Heart right ventricle (tissue), 16 donors: ENCODE results near the gene OMD. TPM values are rescaled to one million over a fixed set of nuclear protein-coding genes. Genes with fewer than 3 reads are reported as not detected.
A peak's percentile ranks its signal among the peaks of the same experiment; 100 is the strongest.

Source experiments
- ATAC-seq, 8 donors: fragments of 200-7000 bp; cut with Tn5 transposase; one replicate each; pipeline ENCODE4 v1.9.1; 2020; ENCODE audit warnings: mild to moderate bottlenecking in 8 of 8, moderate library complexity in 8 of 8, moderate number of reproducible peaks in 1 of 8
- DNase-seq, 2 donors: peaks; one replicate each; pipeline ENCODE4 v3.0.0-alpha.2; 2020
- H3K27ac ChIP-seq, 10 donors: fragments of 200-600 bp; sonication (generic) in 2 of 10; one replicate each; pipeline versions ENCODE4 v1.5.0 to v1.8.0; 2020 to 2022; ENCODE audit warnings: mild to moderate bottlenecking in 3 of 10
- H3K27me3 ChIP-seq, 7 donors: fragments of 200-600 bp; one replicate each; pipeline ENCODE4 v1.8.0; 2021 to 2022; ENCODE audit warnings: mild to moderate bottlenecking in 2 of 7
- H3K36me3 ChIP-seq, 9 donors: fragments of 200-600 bp; sonication (generic) in 1 of 9; one replicate each; pipeline versions ENCODE4 v1.5.0 to v1.8.0; 2020 to 2022; ENCODE audit warnings: mild to moderate bottlenecking in 2 of 9
- H3K4me1 ChIP-seq, 9 donors: fragments of 200-600 bp; sonication (generic) in 1 of 9; one replicate each; pipeline versions ENCODE4 v1.5.0 to v1.8.0; 2020 to 2022; ENCODE audit warnings: mild to moderate bottlenecking in 4 of 9
- H3K4me3 ChIP-seq, 10 donors: fragments of 200-600 bp; sonication (generic) in 2 of 10; one replicate each; pipeline versions ENCODE4 v1.5.0 to v1.8.0; 2020 to 2022; ENCODE audit warnings: mild to moderate bottlenecking in 7 of 10, moderate library complexity in 2 of 10
- H3K9me3 ChIP-seq, 11 donors: fragments of 200-600 bp in 10 of 11; sonication (generic) in 2 of 11; one replicate each; pipeline versions ENCODE4 v1.5.0 to v1.8.0; 2013 to 2022; ENCODE audit warnings: mild to moderate bottlenecking in 2 of 11, control low read depth in 1 of 11, moderate library complexity in 1 of 11
- WGBS, 2 donors: extraction: QIAGEN DNeasy Blood & Tissue Kit; methylation state at CpG; one replicate each; pipeline ENCODE4 v1.1.7; 2013; ENCODE audit warnings: inconsistent platforms in 1 of 2; 5-methylcytosine and 5-hydroxymethylcytosine counted together
- intact Hi-C, 10 donors: fragments of 100-400 bp; cut with DNase I; formaldehyde crosslinking; loops; one replicate each; pipeline versions ENCODE4 v1.11.1 to v1.14.2; 2022
- polyA plus RNA-seq, 2 donors: library from polyadenylated mRNA; stranded (reverse); fragments of 200-250 nt; gene quantifications; one replicate each; pipeline ENCODE4 v1.2.3, GENCODE V29; 2013
- total RNA-seq, 10 donors: library from RNA; stranded (reverse); fragmentation: NEBNext Ultra II Directional in 3 of 10; extraction: Animal tissue kit (Norgen Biotek cat#: 25700) in 3 of 10; gene quantifications; one replicate each; pipeline versions ENCODE4 v1.2.1 to v1.2.4, GENCODE V29; 2021 to 2023
- TF ChIP-seq, protein P1 (sequence below), 9 donors: fragments of 200-600 bp; sonication (generic) in 2 of 9; IDR thresholded peaks; one replicate each; pipeline versions ENCODE4 v1.5.0 to v1.8.0; 2021 to 2022; ENCODE audit warnings: antibody characterized with exemption in 9 of 9, mild to moderate bottlenecking in 5 of 9, moderate library complexity in 1 of 9
- donor health status: Arrhythmogenic right ventricular cardiomyopathy.
- donor health status: ischemic (EF 13 %, LVEDD 7.1; RV severe dilation, severe dysfunction).
- donor health status: healthy with polysubstance abuse.
- donor health status: DM: no; HTN: yes; CAD: no.
- donor health status: DM: no; HTN: no; CAD: no.
- donor health status: ischemic (EF 25% LVEDD 6.9; RV normal size, moderate dysfunction).
- donor health status: ischemic (EF 25% LVEDD 5.7; RV mildly dilated, moderate dysfunction).
- donor health status: healthy.
- donor health status: DM: yes; HTN: yes; CAD: no.
- donor health status: Ischemic cardiomyopathy.
- donor health status: ischemic (EF 35%, LVEDD 5.7; RV mildly dilated, moderate dysfunction).
- donor health status: nonischemic (EF 11% LVEDD 7.7; RV severe dilation, severe dysfunction).
- donor health status: DM: yes; HTN: yes; CAD: no.
- donor health status: PGD.
- donor health status: ischemic (EF 29% LVEDD 5.4; RV normal size, mild dysfunction).
- donor health status: nonischemic (EF 23%, LVEDD 6.1; RV moderate dilation, normal function).

OMD gene
- total and polyA plus RNA-seq, 12 donors, result 2.1 to 11.4 (median 4.0) TPM

DNA sequence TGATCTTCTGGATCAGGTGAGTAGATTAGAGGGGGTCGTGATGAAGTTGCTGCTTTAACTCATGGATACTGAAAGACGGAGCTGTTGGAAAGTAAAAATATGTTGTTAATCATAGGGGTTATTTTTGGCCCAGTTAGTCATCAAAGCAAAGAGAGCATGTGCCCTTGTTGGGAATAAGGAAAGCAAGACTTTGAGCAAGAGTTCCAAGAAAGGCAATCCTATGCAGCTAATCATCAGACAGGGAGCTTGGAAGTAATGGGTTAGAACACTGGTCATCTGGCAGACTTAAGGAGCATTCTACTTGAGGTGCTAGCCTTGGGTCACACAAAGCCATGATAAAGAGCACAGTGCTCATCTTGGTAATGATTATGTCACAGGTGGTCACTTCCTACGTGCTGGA lies 39.7 kb upstream of the OMD start:
- Histone ChIP-seq H3K4me1 (peaks cover 0 to 18% (median 8%) of the 10 kb centered on the region in 9 donors), H3K9me3 (no peaks in the 10 kb centered on the region), H3K27me3 (no peaks in the 10 kb centered on the region), H3K4me3 (no peak overlapping the region), H3K27ac (peak overlapping the region in 7 of 10 donors; percentile 6 to 52 (median 24)), H3K36me3 (peaks cover 0 to 63% (median 0%) of the 10 kb centered on the region in 9 donors)
- WGBS, 2 donors, result 37 to 64% methylated on average over 3 of the region's 3 CpGs
- intact Hi-C loops, result no loop called here
- TF ChIP-seq, protein P1, sequence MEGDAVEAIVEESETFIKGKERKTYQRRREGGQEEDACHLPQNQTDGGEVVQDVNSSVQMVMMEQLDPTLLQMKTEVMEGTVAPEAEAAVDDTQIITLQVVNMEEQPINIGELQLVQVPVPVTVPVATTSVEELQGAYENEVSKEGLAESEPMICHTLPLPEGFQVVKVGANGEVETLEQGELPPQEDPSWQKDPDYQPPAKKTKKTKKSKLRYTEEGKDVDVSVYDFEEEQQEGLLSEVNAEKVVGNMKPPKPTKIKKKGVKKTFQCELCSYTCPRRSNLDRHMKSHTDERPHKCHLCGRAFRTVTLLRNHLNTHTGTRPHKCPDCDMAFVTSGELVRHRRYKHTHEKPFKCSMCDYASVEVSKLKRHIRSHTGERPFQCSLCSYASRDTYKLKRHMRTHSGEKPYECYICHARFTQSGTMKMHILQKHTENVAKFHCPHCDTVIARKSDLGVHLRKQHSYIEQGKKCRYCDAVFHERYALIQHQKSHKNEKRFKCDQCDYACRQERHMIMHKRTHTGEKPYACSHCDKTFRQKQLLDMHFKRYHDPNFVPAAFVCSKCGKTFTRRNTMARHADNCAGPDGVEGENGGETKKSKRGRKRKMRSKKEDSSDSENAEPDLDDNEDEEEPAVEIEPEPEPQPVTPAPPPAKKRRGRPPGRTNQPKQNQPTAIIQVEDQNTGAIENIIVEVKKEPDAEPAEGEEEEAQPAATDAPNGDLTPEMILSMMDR (IDR thresholded peaks at IDR 0.05), result no peak
- ATAC-seq (peak; percentile 38 to 87 (median 72)), DNase-seq (no peak)

DNA sequence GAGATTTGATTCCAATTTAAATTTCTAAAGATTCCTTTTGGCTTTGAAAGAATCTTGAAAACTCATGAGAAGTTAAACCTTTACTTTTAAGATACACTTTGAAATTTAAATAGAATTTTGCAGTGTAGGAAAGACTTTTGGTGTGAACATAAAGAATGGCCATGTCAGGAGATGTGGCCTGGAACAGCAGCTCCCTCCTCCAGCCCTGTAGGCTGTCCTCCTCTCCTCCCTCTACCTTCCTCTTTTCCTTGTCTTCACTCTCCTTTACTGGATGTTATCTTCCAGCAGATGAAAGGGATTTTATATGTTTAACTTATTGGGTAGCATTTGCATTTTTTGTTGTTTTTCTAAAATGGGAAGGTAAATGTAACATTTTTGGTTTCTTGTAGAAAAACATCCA lies 39.1 kb upstream of the OMD start:
- intact Hi-C loops, result no loop called here
- H3K4me3 ChIP-seq, result no peak overlapping the region
- peak overlapping the region in 2 of 10 donors; percentile 6 to 28 for H3K27ac ChIP-seq
- TF ChIP-seq, protein P1 (IDR thresholded peaks at IDR 0.05), result no peak
- peaks cover 0 to 65% (median 0%) of the 10 kb centered on the region in 9 donors for H3K36me3 ChIP-seq
- H3K27me3 ChIP-seq, result no peaks in the 10 kb centered on the region
- ATAC-seq, result peak in 1 of 8 donors; percentile 64
- no peaks in the 10 kb centered on the region for H3K9me3 ChIP-seq
- DNase-seq, result no peak
- H3K4me1 ChIP-seq, result peaks cover 0 to 18% (median 8%) of the 10 kb centered on the region in 9 donors

DNA sequence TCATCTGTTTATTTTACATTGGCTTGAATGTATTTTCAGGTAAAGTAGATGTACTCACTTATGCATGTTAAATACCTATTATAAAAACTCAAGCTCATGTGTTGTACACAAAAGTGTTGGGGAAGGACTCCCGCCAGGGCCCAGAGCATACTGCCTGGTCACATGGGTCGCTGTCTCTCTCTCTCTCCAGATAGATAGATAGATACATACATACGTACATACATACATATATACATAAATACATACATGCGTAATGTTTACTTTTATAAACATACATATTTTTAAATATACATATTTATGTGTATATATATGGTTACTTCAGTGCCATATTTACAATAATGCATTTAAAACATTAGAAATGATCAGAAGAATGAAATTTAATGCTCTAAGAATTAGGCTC lies 33.3 kb upstream of the OMD start:
- TF ChIP-seq, protein P1 (IDR thresholded peaks at IDR 0.05), result no peak
- no peaks in the 10 kb centered on the region for H3K9me3 ChIP-seq
- no peak overlapping the region for H3K27ac ChIP-seq
- no peaks in the 10 kb centered on the region for H3K4me1 ChIP-seq
- H3K36me3 ChIP-seq, result peaks cover 0 to 44% (median 0%) of the 10 kb centered on the region in 9 donors
- H3K27me3 ChIP-seq, result no peaks in the 10 kb centered on the region
- ATAC-seq (no peak), DNase-seq (no peak)
- intact Hi-C loops, result no loop called here
- WGBS, 2 donors, result 95 to 97% methylated on average over 4 of the region's 4 CpGs
- H3K4me3 ChIP-seq, result no peak overlapping the region

- peaks cover 0 to 33% (median 0%) of the 10 kb centered on the region in 9 donors for H3K36me3 ChIP-seq
- intact Hi-C loops, result no loop called here
- WGBS, 2 donors, result 81 to 86% methylated on average over 3 of the region's 3 CpGs
- DNase-seq (no peak), ATAC-seq (no peak)
- H3K27me3 ChIP-seq, result no peaks in the 10 kb centered on the region
- no peaks in the 10 kb centered on the region for H3K4me1 ChIP-seq
- H3K27ac ChIP-seq, result no peak overlapping the region
- H3K4me3 ChIP-seq, result no peak overlapping the region
- TF ChIP-seq, protein P1 (IDR thresholded peaks at IDR 0.05), result peak in 2 of 9 donors; percentile 10 to 19
- H3K9me3 ChIP-seq, result no peaks in the 10 kb centered on the region
Observed at GRCh38 chr9:92455217-92455616, 30.9 kb upstream of the OMD start.
